Activated CD4-positive, alpha-beta memory T cell treated with anti-CD3 and anti-CD28 coated beads for 36 hours (primary cell): ENCODE data around the gene MSTN. TPM values are rescaled to one million over a fixed set of nuclear protein-coding genes. Genes with fewer than 3 reads are reported as not detected.
"Not testable (repeated sequence)": the region's sequence is repeated elsewhere in the genome, so short reads cannot be mapped to it uniquely, and the experiment has no call there.

Source experiments
- CTCF ChIA-PET: fragments of 350-600 bp; sonication (Branson Sonifier 250); formaldehyde crosslinking; loops from one replicate; lab custom pipeline; 2021; ENCODE audit warnings: antibody characterized with exemption, inconsistent platforms; lab: Charles Lee
- POLR2A ChIA-PET: fragments of 350-600 bp; sonication (Branson Sonifier 250); formaldehyde crosslinking; loops from one replicate; lab custom pipeline; 2021; ENCODE audit warnings: antibody characterized with exemption; lab: Charles Lee
- DNase-seq: peaks from one replicate; pipeline ENCODE4 v3.0.0-alpha.2; 2020
- H3K27ac Mint-ChIP-seq: one replicate; pipeline ENCODE4 v1.8.0; 2021; ENCODE audit warnings: mixed read lengths
- H3K27me3 Mint-ChIP-seq: one replicate; pipeline ENCODE4 v1.8.0; 2021; ENCODE audit warnings: mixed read lengths
- H3K36me3 Mint-ChIP-seq: one replicate; pipeline ENCODE4 v1.8.0; 2021; ENCODE audit warnings: mixed read lengths
- H3K4me1 Mint-ChIP-seq: one replicate; pipeline ENCODE4 v1.8.0; 2021; ENCODE audit warnings: low read depth, mixed read lengths
- H3K4me3 Mint-ChIP-seq: one replicate; pipeline ENCODE4 v1.8.0; 2021; ENCODE audit warnings: mild to moderate bottlenecking, mixed read lengths
- H3K9me3 Mint-ChIP-seq: one replicate; pipeline ENCODE4 v1.8.0; 2021; ENCODE audit warnings: mixed read lengths
- intact Hi-C: fragments of 100-400 bp; cut with micrococcal nuclease; formaldehyde crosslinking; loops from one replicate; pipeline ENCODE4 v1.15.1; 2023
- total RNA-seq, 2 experiments: library from RNA; stranded (reverse); gene quantifications; one replicate each; pipeline ENCODE4 v1.2.3, GENCODE V29; 2021

MSTN gene
- total RNA-seq, 2 experiments from 2014 or later: not detected

DNA sequence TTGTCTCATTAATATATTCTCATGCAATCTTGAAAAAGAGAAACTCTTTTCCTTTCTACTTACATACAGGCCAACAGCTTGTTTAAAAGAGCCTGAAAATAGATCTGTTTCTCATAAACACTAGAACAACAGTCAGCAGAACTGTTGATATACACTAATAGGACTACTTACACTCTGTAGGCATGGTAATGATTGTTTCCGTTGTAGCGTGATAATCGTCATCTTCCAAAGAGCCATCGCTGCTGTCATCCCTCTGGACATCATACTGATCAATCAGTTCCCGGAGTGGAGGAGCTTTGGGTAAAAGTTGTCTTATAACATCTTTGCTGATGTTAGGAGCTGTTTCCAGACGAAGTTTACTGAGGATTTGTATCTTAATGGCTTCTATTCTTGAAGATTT, 476 bp downstream of the MSTN start:
- Mint-ChIP-seq H3K4me1 (no peaks in the 10 kb centered on the region), H3K27me3 (no peaks in the 10 kb centered on the region), H3K36me3 (no peaks in the 10 kb centered on the region), H3K4me3 (no peak overlapping the region), H3K9me3 (no peaks in the 10 kb centered on the region), H3K27ac (no peak overlapping the region)
- ChIA-PET POLR2A (no interaction called here), CTCF (interaction anchor here (0.6 kb wide), 1 partner anchor 63 kb away, joined by 3 read pairs; no protein-coding TSS in a partner anchor)
- DNase-seq: no peak
- intact Hi-C loops: no loop called here

DNA sequence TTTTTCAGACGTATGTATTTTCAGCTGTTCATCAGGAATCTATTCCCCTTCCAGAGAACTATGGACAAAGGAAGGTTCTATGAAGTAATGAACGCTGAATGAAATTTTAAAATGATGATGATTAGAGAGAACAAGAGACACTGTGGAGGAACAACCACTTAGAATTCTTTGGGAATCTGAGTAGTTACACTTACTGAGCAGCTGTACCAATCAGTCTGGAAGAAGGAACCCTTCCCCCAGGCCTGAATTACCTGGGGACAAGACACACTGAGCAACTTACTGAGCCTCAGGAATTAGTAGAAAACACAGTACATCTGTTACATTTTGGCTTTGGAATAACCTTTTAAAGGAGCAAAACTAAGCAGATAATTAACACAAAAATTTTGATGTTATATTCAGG, 1.9 kb downstream of the MSTN start:
- CTCF ChIA-PET: no interaction called here

DNA sequence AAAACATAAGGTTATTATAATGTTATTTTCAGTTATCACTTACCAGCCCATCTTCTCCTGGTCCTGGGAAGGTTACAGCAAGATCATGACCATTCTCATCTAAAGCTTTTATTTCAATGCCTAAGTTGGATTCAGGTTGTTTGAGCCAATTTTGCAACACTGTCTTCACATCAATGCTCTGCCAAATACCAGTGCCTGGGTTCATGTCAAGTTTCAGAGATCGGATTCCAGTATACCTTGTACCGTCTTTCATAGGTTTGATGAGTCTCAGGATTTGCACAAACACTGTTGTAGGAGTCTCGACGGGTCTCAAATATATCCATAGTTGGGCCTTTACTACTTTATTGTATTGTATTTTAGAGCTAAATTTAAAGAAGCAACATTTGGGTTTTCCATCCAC, 2.5 kb downstream of the MSTN start:
- CTCF ChIA-PET: interaction anchor here (1.0 kb wide), 1 partner anchor 261 kb away, joined by 3 read pairs; no protein-coding TSS in a partner anchor
- Mint-ChIP-seq H3K4me1 (no peaks in the 10 kb centered on the region), H3K27ac (no peak overlapping the region)

More for the DNA sequence above, 1.9 kb downstream of the MSTN start:
- H3K9me3 Mint-ChIP-seq: no peaks in the 10 kb centered on the region
- POLR2A ChIA-PET: no interaction called here
- intact Hi-C loops: no loop called here
- no peak overlapping the region for H3K4me3 Mint-ChIP-seq
- no peak overlapping the region for H3K27ac Mint-ChIP-seq
- DNase-seq: no peak
- no peaks in the 10 kb centered on the region for H3K36me3 Mint-ChIP-seq
- H3K27me3 Mint-ChIP-seq: no peaks in the 10 kb centered on the region
- no peaks in the 10 kb centered on the region for H3K4me1 Mint-ChIP-seq

DNA sequence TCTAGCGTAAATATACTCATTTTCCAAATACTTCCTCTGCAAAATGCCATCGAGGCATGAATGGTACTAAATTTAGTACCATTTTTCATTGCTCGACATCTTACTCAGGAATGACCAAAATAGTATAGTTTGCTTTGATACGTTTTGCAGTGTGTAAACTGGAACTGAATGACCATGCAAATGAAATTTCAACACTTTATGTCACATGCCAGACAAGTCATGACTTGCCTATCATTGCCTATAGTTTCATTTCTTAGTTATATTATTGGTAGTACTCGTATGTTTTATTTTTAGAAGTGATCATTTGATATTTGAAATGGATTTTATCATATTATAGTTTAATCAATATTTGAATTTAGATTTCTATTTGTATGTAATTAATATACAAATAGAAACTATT, 9.1 kb downstream of the MSTN start:
- DNase-seq: no peak
- Mint-ChIP-seq H3K4me1 (no peaks in the 10 kb centered on the region), H3K27me3 (peaks cover 3% of the 10 kb centered on the region), H3K4me3 (no peak overlapping the region), H3K9me3 (no peaks in the 10 kb centered on the region), H3K27ac (no peak overlapping the region), H3K36me3 (no peaks in the 10 kb centered on the region)
- ChIA-PET CTCF (no interaction called here), POLR2A (no interaction called here)
- intact Hi-C loops: no loop called here

More for the DNA sequence above, 2.5 kb downstream of the MSTN start:
- no peaks in the 10 kb centered on the region for H3K27me3 Mint-ChIP-seq
- H3K36me3 Mint-ChIP-seq: no peaks in the 10 kb centered on the region
- intact Hi-C loops: no loop called here
- no peaks in the 10 kb centered on the region for H3K9me3 Mint-ChIP-seq
- POLR2A ChIA-PET: no interaction called here
- no peak overlapping the region for H3K4me3 Mint-ChIP-seq
- DNase-seq: no peak

DNA sequence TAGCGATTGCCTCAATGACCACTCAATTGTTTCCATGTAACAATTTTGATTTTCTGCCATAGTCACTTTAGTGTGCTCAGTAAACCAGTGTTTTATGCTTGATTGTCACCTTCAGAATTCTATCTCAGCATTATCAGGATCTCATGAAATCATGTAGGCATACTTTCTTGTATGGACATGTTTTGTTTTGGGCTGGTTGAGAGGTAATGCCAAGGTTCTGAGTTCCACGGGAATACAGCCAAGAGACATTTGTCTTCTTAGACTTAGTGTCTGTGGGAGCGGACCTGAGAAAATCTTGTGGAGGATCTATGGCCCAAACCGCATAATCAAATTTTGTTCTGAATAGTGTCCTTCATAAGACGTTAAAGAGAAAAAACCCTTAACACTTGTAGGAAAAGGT, 10.2 kb downstream of the MSTN start:
- intact Hi-C loops: no loop called here
- H3K4me1 Mint-ChIP-seq: no peaks in the 10 kb centered on the region
- no peaks in the 10 kb centered on the region for H3K9me3 Mint-ChIP-seq
- H3K4me3 Mint-ChIP-seq: no peak overlapping the region
- no peaks in the 10 kb centered on the region for H3K36me3 Mint-ChIP-seq
- no peak overlapping the region for H3K27ac Mint-ChIP-seq
- DNase-seq: no peak
- H3K27me3 Mint-ChIP-seq: peaks cover 3% of the 10 kb centered on the region
- ChIA-PET POLR2A (no interaction called here), CTCF (no interaction called here)

DNA sequence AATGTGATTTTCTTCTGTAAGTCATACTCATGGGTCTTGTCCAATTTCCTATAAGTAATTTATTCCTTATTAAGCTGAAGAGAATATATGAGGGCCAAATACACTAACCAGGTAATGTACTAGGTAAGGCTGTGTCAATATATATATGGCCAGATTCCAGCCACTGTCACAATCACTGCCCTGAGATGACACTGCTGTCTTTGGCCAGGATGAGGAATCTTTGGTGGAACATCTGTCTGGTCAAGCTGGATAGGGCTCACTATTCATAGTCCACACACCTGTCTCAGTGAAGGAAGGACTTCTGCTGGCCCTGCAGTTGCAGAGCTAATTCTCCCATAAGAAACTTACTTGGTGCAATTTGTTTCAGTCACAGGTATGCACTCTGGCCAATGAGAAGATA, 11.3 kb downstream of the MSTN start:
- ChIA-PET POLR2A (no interaction called here), CTCF (interaction anchor here (0.5 kb wide), 1 partner anchor 355 kb away, joined by 3 read pairs; no protein-coding TSS in a partner anchor)
- intact Hi-C loops: no loop called here
- H3K27me3 Mint-ChIP-seq: peaks cover 5% of the 10 kb centered on the region
- no peak overlapping the region for H3K27ac Mint-ChIP-seq
- no peaks in the 10 kb centered on the region for H3K36me3 Mint-ChIP-seq
- DNase-seq: no peak
- H3K4me3 Mint-ChIP-seq: no peak overlapping the region
- no peaks in the 10 kb centered on the region for H3K9me3 Mint-ChIP-seq
- no peaks in the 10 kb centered on the region for H3K4me1 Mint-ChIP-seq

DNA sequence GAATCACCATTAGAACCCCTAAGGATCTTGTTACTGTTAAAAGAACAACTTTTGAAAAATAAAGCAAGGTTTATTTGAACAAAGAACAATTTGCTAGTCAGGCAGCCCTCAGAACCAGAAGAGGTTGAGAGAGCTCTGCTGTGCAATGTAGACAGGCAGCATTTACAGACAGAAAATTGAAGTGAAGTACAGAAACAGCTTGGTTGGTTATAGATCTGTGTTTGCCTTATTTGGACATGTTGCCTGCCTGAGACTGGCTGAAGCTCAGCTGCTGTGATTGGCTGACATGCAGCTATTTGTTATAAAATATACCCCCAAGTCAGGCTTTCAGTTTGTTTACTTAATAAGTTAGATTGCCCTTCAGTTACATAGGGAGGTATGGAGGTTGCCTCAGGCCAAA, 12.5 kb downstream of the MSTN start:
- Mint-ChIP-seq H3K9me3 (no peaks in the 10 kb centered on the region), H3K4me1 (no peaks in the 10 kb centered on the region), H3K27ac (no peak overlapping the region), H3K27me3 (peaks cover 9% of the 10 kb centered on the region), H3K4me3 (no peak overlapping the region), H3K36me3 (no peaks in the 10 kb centered on the region)
- POLR2A ChIA-PET: no interaction called here
- no peak for DNase-seq
- intact Hi-C loops: no loop called here
- CTCF ChIA-PET: no interaction called here

DNA sequence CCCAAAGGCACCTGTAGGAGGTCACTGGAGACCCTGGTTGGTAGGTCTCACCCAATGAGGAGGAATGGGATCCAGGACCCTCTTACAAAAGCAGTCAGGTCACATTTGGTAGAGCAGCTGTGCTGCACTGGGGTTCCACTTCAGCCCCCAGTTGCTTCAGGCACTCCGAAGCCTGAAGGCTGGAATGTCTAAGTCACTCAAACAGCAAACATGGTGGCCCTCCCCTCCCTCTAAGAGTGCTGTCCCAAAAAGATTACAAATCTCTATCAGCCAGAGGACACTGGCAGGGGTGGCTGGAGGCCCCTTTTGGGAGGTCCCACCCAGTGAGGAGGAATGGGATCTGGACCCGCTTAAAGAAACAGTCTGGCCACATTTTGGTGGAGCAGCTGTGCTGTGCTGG, 17.7 kb downstream of the MSTN start:
- intact Hi-C loops: no loop called here
- Mint-ChIP-seq H3K27ac (no peak overlapping the region), H3K27me3 (peaks cover 20% of the 10 kb centered on the region), H3K36me3 (no peaks in the 10 kb centered on the region), H3K4me1 (no peaks in the 10 kb centered on the region), H3K9me3 (no peaks in the 10 kb centered on the region), H3K4me3 (no peak overlapping the region)
- ChIA-PET CTCF (interaction anchor here (0.6 kb wide), 1 partner anchor 348 kb away, joined by 3 read pairs; no protein-coding TSS in a partner anchor), POLR2A (no interaction called here)
- no peak for DNase-seq

DNA sequence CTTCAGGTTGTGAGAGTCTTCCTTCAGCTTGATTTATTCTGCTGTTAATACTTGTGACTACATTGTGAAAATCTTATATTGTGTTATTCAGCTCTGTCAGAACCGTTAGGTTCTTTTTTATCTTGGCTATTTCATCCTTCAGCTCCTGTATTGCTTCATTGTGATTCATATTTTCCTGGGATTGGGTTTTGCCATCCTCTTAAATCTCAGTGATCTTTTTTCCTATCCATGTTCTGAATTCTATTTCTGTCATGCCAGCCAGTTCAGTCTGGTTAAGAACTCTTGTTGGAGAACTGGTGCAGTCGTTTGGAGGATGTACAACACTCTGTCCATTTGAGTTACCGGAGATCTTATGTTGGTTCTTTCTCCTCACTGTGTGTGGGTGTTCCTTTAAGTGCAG, 19.1 kb downstream of the MSTN start:
- no peaks in the 10 kb centered on the region for H3K36me3 Mint-ChIP-seq
- DNase-seq: no peak
- H3K4me1 Mint-ChIP-seq: no peaks in the 10 kb centered on the region
- ChIA-PET CTCF (no interaction called here), POLR2A (no interaction called here)
- H3K27ac Mint-ChIP-seq: no peak overlapping the region
- H3K4me3 Mint-ChIP-seq: no peak overlapping the region
- H3K27me3 Mint-ChIP-seq: peaks cover 20% of the 10 kb centered on the region
- intact Hi-C loops: no loop called here
- H3K9me3 Mint-ChIP-seq: no peaks in the 10 kb centered on the region

DNA sequence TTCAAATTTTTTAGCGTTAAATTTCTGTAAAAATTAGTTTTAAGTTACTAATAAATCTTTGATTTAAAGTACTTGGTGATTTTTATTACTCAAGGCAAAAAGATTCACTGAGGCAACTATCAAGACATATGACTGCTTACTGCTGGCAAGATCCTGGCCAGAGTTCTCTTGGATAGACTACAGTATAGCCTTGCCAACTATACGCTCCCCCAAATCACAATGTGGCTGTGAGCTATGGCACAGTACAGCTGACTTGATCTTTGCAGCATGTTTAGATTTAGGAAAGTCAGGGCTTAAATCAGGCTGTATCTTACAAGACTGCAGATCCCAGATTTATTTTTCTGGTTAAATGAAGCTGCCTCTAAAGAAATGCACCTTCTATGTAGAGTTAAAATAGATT, 26.5 kb downstream of the MSTN start:
- Mint-ChIP-seq H3K4me1 (no peaks in the 10 kb centered on the region), H3K36me3 (no peaks in the 10 kb centered on the region), H3K27ac (no peak overlapping the region), H3K9me3 (no peaks in the 10 kb centered on the region), H3K27me3 (no peaks in the 10 kb centered on the region), H3K4me3 (no peak overlapping the region)
- no peak for DNase-seq
- ChIA-PET CTCF (interaction anchor here (0.6 kb wide), 1 partner anchor 365 kb away, joined by 3 read pairs; no protein-coding TSS in a partner anchor), POLR2A (no interaction called here)
- intact Hi-C loops: no loop called here

DNA sequence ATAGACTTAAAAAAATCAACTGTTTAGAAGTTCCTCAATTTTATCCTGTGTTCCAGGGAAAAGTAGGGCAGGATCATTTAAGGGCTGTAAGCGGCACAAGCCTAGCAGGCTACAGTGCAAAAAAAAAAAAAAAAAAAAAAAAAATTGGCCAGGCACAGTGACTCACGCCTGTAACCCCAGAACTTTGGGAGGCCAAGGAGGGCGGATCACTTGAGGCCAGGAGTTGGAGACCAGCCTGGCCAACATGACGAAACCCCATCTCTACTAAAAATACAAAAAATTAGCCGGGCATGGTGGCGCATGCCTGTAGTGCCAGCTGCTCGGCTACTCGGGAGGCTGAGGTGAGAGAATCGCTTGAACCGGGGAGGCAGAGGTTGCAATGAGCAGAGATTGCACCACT, 28.1 kb downstream of the MSTN start:
- not testable (repeated sequence) for H3K27me3 Mint-ChIP-seq
- CTCF ChIA-PET: interaction anchor here (1.1 kb wide), 1 partner anchor 11 kb away, joined by 3 read pairs; no protein-coding TSS in a partner anchor

DNA sequence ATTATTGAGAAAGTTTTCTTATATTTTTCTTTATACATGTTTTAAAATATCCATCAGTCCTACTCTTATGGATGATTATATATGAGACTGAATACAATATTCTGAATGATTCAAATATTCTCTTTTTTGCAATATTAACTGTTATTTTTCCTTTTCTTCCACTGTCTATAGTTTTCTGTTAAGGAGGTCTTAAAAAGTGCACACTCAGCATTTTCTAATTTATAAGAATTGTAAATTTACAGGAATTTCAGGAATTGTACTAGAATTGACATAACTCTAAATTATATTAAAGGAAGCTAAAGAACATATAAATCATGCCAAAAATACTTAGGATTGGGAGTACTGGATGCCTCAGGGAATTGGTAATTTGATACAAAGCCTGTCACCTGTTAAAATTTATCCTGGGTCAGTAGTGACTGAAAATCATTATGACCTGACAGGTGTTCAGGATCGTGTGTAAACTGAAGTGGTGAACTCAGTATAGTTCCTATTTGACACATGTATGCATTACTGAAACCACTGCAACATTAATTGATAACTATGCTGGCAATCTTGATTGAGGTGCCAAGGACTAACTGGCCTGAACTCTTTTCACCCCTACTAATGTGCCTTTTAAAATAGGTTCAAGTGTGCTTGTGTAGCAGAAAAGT, 30.4 kb downstream of the MSTN start:
- DNase-seq: no peak
- Mint-ChIP-seq H3K9me3 (no peaks in the 10 kb centered on the region), H3K27ac (no peak overlapping the region), H3K4me1 (no peaks in the 10 kb centered on the region), H3K27me3 (peaks cover 2% of the 10 kb centered on the region), H3K36me3 (no peaks in the 10 kb centered on the region), H3K4me3 (no peak overlapping the region)
- intact Hi-C loops: no loop called here
- CTCF ChIA-PET: no interaction called here
- POLR2A ChIA-PET: no interaction called here

More for the DNA sequence above, 28.1 kb downstream of the MSTN start:
- H3K27ac Mint-ChIP-seq, POLR2A ChIA-PET, intact Hi-C loops, H3K4me1 Mint-ChIP-seq, H3K36me3 Mint-ChIP-seq, H3K9me3 Mint-ChIP-seq, DNase-seq, H3K4me3 Mint-ChIP-seq: not testable (repeated sequence)

DNA sequence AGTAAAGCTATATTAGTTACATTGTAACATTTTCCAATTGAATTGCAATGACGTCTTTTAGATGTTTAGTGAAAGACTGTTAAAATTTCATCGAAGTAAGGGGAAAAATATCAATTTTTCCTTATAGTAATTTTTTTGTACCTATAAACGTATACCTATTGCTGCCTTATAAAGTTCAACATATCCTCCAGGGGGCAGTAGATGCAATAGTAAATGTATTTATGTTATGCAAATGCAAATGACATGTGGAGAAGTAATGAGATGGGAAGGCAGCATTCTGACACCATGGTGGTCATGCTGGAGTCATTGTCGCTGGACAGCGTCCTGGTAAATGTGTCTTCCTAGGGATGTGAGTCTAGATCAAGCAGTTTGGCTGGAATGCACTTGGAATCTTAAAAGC, 38.7 kb downstream of the MSTN start:
- no peak for DNase-seq
- H3K4me3 Mint-ChIP-seq: no peak overlapping the region
- H3K36me3 Mint-ChIP-seq: no peaks in the 10 kb centered on the region
- H3K9me3 Mint-ChIP-seq: peaks cover 1% of the 10 kb centered on the region
- ChIA-PET CTCF (interaction anchor here (0.6 to 1.2 kb wide), 3 partner anchors 10 to 185 kb away, joined by 3 read pairs; no protein-coding TSS in a partner anchor), POLR2A (no interaction called here)
- intact Hi-C loops: loop anchor here (1.0 kb wide), 1 partner anchor 46 kb away; no protein-coding TSS in a partner anchor
- H3K4me1 Mint-ChIP-seq: no peaks in the 10 kb centered on the region
- no peak overlapping the region for H3K27ac Mint-ChIP-seq
- peaks cover 12% of the 10 kb centered on the region for H3K27me3 Mint-ChIP-seq
